GM18909 (cell line): ENCODE measurements around the gene PDE6D.

Source experiments
- ATAC-seq: cut with Tn5 transposase; IDR thresholded peaks from one replicate; pipeline ENCODE4 v1.9.1; 2021; ENCODE audit warnings: mild to moderate bottlenecking; ENCODE audit not compliant: unreplicated experiment, poor library complexity

Gene PDE6D

GRCh38 chr2:231708773-231709635, 72.1 kb downstream of the PDE6D start:
- no peak for ATAC-seq

- ATAC-seq, result peak; percentile 65
Measured at GRCh38 chr2:231707927-231708772, 72.9 kb downstream of the PDE6D start, which contains the start of gene PTMA. Gene PTMA (plus strand): TSS chr2:231708525. CDS start chr2:231708707, 182 bp downstream.

- no peak for ATAC-seq
Measured at GRCh38 chr2:231707625-231707926, 73.5 kb downstream of the PDE6D start.

GRCh38 chr2:231706731-231707624, 74.1 kb downstream of the PDE6D start:
- ATAC-seq, result peak; percentile 42

GRCh38 chr2:231704017-231704416, 77.1 kb downstream of the PDE6D start:
- no peak for ATAC-seq

GRCh38 chr2:231701456-231702373, 79.4 kb downstream of the PDE6D start:
- no peak for ATAC-seq

- ATAC-seq, result no peak
Measured at GRCh38 chr2:231699006-231699405, 82.1 kb downstream of the PDE6D start.

- ATAC-seq, result no peak
Measured at GRCh38 chr2:231696004-231696367, 85.1 kb downstream of the PDE6D start.

- no peak for ATAC-seq
Measured at GRCh38 chr2:231693956-231694355, 87.1 kb downstream of the PDE6D start.

GRCh38 chr2:231692847-231693246, 88.2 kb downstream of the PDE6D start:
- no peak for ATAC-seq

- ATAC-seq, result no peak
Measured at GRCh38 chr2:231691251-231691772, 89.8 kb downstream of the PDE6D start.

GRCh38 chr2:231689124-231689893, 91.8 kb downstream of the PDE6D start:
- ATAC-seq, result no peak

- no peak for ATAC-seq
Measured at GRCh38 chr2:231688719-231689118, 92.4 kb downstream of the PDE6D start.

GRCh38 chr2:231687961-231688360, 93.1 kb downstream of the PDE6D start:
- no peak for ATAC-seq

GRCh38 chr2:231687133-231687852, 93.8 kb downstream of the PDE6D start:
- ATAC-seq, result peak; percentile 72

GRCh38 chr2:231686192-231687100, 94.6 kb downstream of the PDE6D start:
- no peak for ATAC-seq
